GM12864 (cell line): ENCODE measurements around the gene EPHA3.

Experiments used
- DNase-seq: peaks from one replicate; pipeline ENCODE4 v3.0.0-alpha.2; 2011; ENCODE audit warnings: low read depth
- H3K4me3 ChIP-seq: 2 replicates; pipeline ENCODE4 v1.5.1; 2011; ENCODE audit warnings: mild to moderate bottlenecking, low read depth, low read length, control low read depth
- CTCF ChIP-seq: IDR thresholded peaks from 2 replicates; pipeline ENCODE4 v1.5.1; 2011; ENCODE audit warnings: low read depth, mild to moderate bottlenecking, moderate library complexity, low read length, control low read depth, inconsistent platforms; ENCODE audit errors: missing control alignments

EPHA3 gene

GRCh38 chr3:89358281-89358680 is 250.9 kb downstream of the EPHA3 start:
- TF ChIP-seq CTCF, result no peak
- DNase-seq, result no peak

GRCh38 chr3:89360156-89360555 is 252.7 kb downstream of the EPHA3 start:
- DNase-seq, result no peak

More at GRCh38 chr3:89358281-89358680, 250.9 kb downstream of the EPHA3 start:
- no peak overlapping the region for H3K4me3 ChIP-seq

GRCh38 chr3:89362496-89362895 is 255.1 kb downstream of the EPHA3 start:
- TF ChIP-seq CTCF, result no peak
- DNase-seq, result no peak
- no peak overlapping the region for H3K4me3 ChIP-seq

More at GRCh38 chr3:89360156-89360555, 252.7 kb downstream of the EPHA3 start:
- no peak for TF ChIP-seq CTCF
- H3K4me3 ChIP-seq, result no peak overlapping the region

- DNase-seq, result no peak
- H3K4me3 ChIP-seq, result no peak overlapping the region
- TF ChIP-seq CTCF, result no peak
These were observed 255.8 kb downstream of the EPHA3 start for GRCh38 chr3:89363171-89363570.

GRCh38 chr3:89364314-89364713 is 256.9 kb downstream of the EPHA3 start:
- H3K4me3 ChIP-seq, result no peak overlapping the region

GRCh38 chr3:89367166-89367565 is 259.7 kb downstream of the EPHA3 start:
- H3K4me3 ChIP-seq, result no peak overlapping the region
- DNase-seq, result no peak
- TF ChIP-seq CTCF, result no peak

More at GRCh38 chr3:89364314-89364713, 256.9 kb downstream of the EPHA3 start:
- no peak for DNase-seq
- no peak for TF ChIP-seq CTCF

GRCh38 chr3:89368846-89369245 is 261.4 kb downstream of the EPHA3 start:
- TF ChIP-seq CTCF, result no peak
- DNase-seq, result no peak
- no peak overlapping the region for H3K4me3 ChIP-seq
